GM18505 (cell line): ENCODE measurements around the gene WAC.
"Not testable (repeated sequence)": the region's sequence is repeated elsewhere in the genome, so short reads cannot be mapped to it uniquely, and the experiment has no call there.

Source experiments
- ATAC-seq: cut with Tn5 transposase; IDR thresholded peaks from one replicate; pipeline ENCODE4 v1.9.1; 2021; ENCODE audit not compliant: unreplicated experiment
- POLR2A ChIP-seq: IDR thresholded peaks from 4 replicates; pipeline ENCODE4 v1.6.1; 2011; ENCODE audit warnings: borderline replicate concordance; ENCODE audit not compliant: insufficient read depth, insufficient read length; ENCODE audit errors: extremely low read depth

The WAC gene

GRCh38 chr10:28627102-28627501, 94.2 kb downstream of the WAC start:
- no peak for ATAC-seq
- TF ChIP-seq POLR2A, result no peak

- peak; percentile 66 for ATAC-seq
- TF ChIP-seq POLR2A, result no peak
Measured at GRCh38 chr10:28628184-28628893, 95.4 kb downstream of the WAC start.

- ATAC-seq, result no peak
- TF ChIP-seq POLR2A, result no peak
Measured at GRCh38 chr10:28631896-28632583, 99.1 kb downstream of the WAC start.

GRCh38 chr10:28632584-28632945, 99.6 kb downstream of the WAC start:
- no peak for TF ChIP-seq POLR2A
- ATAC-seq, result no peak

- ATAC-seq, result no peak
- TF ChIP-seq POLR2A, result no peak
Measured at GRCh38 chr10:28633750-28634149, 100.8 kb downstream of the WAC start.

- no peak for ATAC-seq
Measured at GRCh38 chr10:28637346-28637745, 104.4 kb downstream of the WAC start.

GRCh38 chr10:28638392-28638791, 105.5 kb downstream of the WAC start:
- no peak for TF ChIP-seq POLR2A
- no peak for ATAC-seq

More at GRCh38 chr10:28637346-28637745, 104.4 kb downstream of the WAC start:
- no peak for TF ChIP-seq POLR2A

- no peak for ATAC-seq
Measured at GRCh38 chr10:28640551-28640950, 107.6 kb downstream of the WAC start.

GRCh38 chr10:28644647-28645046, 111.7 kb downstream of the WAC start:
- ATAC-seq, result no peak
- TF ChIP-seq POLR2A, result no peak

More at GRCh38 chr10:28640551-28640950, 107.6 kb downstream of the WAC start:
- no peak for TF ChIP-seq POLR2A

- no peak for TF ChIP-seq POLR2A
- ATAC-seq, result no peak
Measured at GRCh38 chr10:28652106-28652505, 119.2 kb downstream of the WAC start.

- TF ChIP-seq POLR2A, result no peak
Measured at GRCh38 chr10:28652703-28653102, 119.8 kb downstream of the WAC start.

GRCh38 chr10:28658824-28659223, 125.9 kb downstream of the WAC start:
- not testable (repeated sequence) for ATAC-seq

More at GRCh38 chr10:28652703-28653102, 119.8 kb downstream of the WAC start:
- ATAC-seq, result no peak

GRCh38 chr10:28661035-28661434, 128.1 kb downstream of the WAC start:
- ATAC-seq, result no peak
- no peak for TF ChIP-seq POLR2A
